Smooth muscle cell (in vitro differentiated cells): ENCODE results near the gene ADD1. TPM values are rescaled to one million over a fixed set of nuclear protein-coding genes. Genes with fewer than 3 reads are reported as not detected.
A peak's percentile ranks its signal among the peaks of the same experiment; 100 is the strongest.

ENCODE experiments used
- DNase-seq: peaks from one replicate; lab custom pipeline; 2025; ENCODE audit not compliant: unreplicated experiment; lab: John Stamatoyannopoulos, UW
- H2AFZ ChIP-seq: fragments of 200-600 bp; sonication (generic); 2 replicates; pipeline ENCODE4 v1.6.0; 2016; ENCODE audit warnings: antibody characterized with exemption, low read depth, mild to moderate bottlenecking
- H3F3A ChIP-seq: fragments of 200-600 bp; sonication (generic); 2 replicates; pipeline ENCODE4 v1.6.0; 2017; ENCODE audit warnings: antibody characterized with exemption, low read depth
- H3K27ac ChIP-seq: fragments of 200-600 bp; sonication (generic); 2 replicates; pipeline ENCODE4 v1.5.1; 2016; ENCODE audit warnings: low read depth, mild to moderate bottlenecking
- H3K27me3 ChIP-seq: fragments of 200-600 bp; sonication (generic); 2 replicates; pipeline ENCODE4 v1.6.1; 2016; ENCODE audit warnings: low read depth, mild to moderate bottlenecking
- H3K36me3 ChIP-seq: fragments of 200-600 bp; sonication (generic); 2 replicates; pipeline ENCODE4 v1.5.1; 2016; ENCODE audit warnings: low read depth
- H3K4me1 ChIP-seq: fragments of 200-600 bp; sonication (generic); 2 replicates; pipeline ENCODE4 v1.5.1; 2016; ENCODE audit warnings: low read depth
- H3K4me2 ChIP-seq: fragments of 200-600 bp; sonication (generic); 2 replicates; pipeline ENCODE4 v1.6.0; 2016; ENCODE audit warnings: mild to moderate bottlenecking
- H3K4me3 ChIP-seq: fragments of 200-600 bp; sonication (generic); 2 replicates; pipeline ENCODE4 v1.5.1; 2016; ENCODE audit warnings: mild to moderate bottlenecking
- H3K79me2 ChIP-seq: fragments of 200-600 bp; sonication (generic); 2 replicates; pipeline ENCODE4 v1.6.0; 2016; ENCODE audit warnings: low read depth, mild to moderate bottlenecking
- H3K9ac ChIP-seq: fragments of 200-600 bp; sonication (generic); 2 replicates; pipeline ENCODE4 v1.6.0; 2016; ENCODE audit warnings: low read depth
- H3K9me3 ChIP-seq: fragments of 200-600 bp; sonication (generic); replicated peaks from 2 replicates; pipeline ENCODE4 v1.5.1; 2016; ENCODE audit warnings: low read depth
- H4K20me1 ChIP-seq: fragments of 200-600 bp; sonication (generic); 2 replicates; pipeline ENCODE4 v1.6.0; 2016; ENCODE audit warnings: low read depth
- CTCF ChIP-seq: fragments of 200-600 bp; sonication (generic); IDR thresholded peaks from 2 replicates; pipeline ENCODE4 v1.5.1; 2017; ENCODE audit warnings: borderline replicate concordance, mild to moderate bottlenecking, antibody characterized with exemption; ENCODE audit not compliant: insufficient read depth, poor library complexity, severe bottlenecking
- WGBS: methylation state at CpG from one replicate; pipeline ENCODE4 v1.1.7; 2016; ENCODE audit warnings: low lambda C conversion rate; 5-methylcytosine and 5-hydroxymethylcytosine counted together
- polyA plus RNA-seq: library from polyadenylated mRNA; unstranded; fragments of >200 nt; fragmentation: Nextera tagmentation; extraction: Ambion mirVana; gene quantifications from 2 replicates; pipeline ENCODE4 v1.2.1, GENCODE V29; 2016
- total RNA-seq: library from RNA; depleted of rRNA; stranded (reverse); fragments of >200 nt; gene quantifications from 2 replicates; pipeline ENCODE4 v1.2.3, GENCODE V29; 2014

Gene ADD1
- total and polyA plus RNA-seq, 2 experiments from 2014 or later: 109 to 175 TPM

GRCh38 chr4:2867758-2868491, 24.3 kb downstream of the ADD1 start:
- DNase-seq: no peak
- H3K27ac ChIP-seq: peak overlapping the region; percentile 54
- TF ChIP-seq CTCF: no peak

GRCh38 chr4:2868877-2869487, 25.3 kb downstream of the ADD1 start:
- whole genome bisulfite sequencing: 81% methylated on average over 12 of the region's 12 CpGs
- Histone ChIP-seq H3K27me3 (no peaks in the 10 kb centered on the region), H3K4me3 (no peak overlapping the region), H3K4me2 (peak overlapping the region; percentile 77), H3F3A (peaks cover 8% of the 10 kb centered on the region), H3K9me3 (no peaks in the 10 kb centered on the region), H4K20me1 (peaks cover 100% of the 10 kb centered on the region), H3K4me1 (peaks cover 40% of the 10 kb centered on the region), H3K36me3 (no peaks in the 10 kb centered on the region), H3K9ac (no peak overlapping the region), H2AFZ (no peak overlapping the region), H3K27ac (no peak overlapping the region), H3K79me2 (peaks cover 96% of the 10 kb centered on the region)
- TF ChIP-seq CTCF: no peak
- no peak for DNase-seq

More at GRCh38 chr4:2867758-2868491, 24.3 kb downstream of the ADD1 start:
- Histone ChIP-seq H3K4me2 (peak overlapping the region; percentile 77), H3K4me3 (peak overlapping the region; percentile 23), H3F3A (peaks cover 8% of the 10 kb centered on the region), H3K27me3 (no peaks in the 10 kb centered on the region), H4K20me1 (peaks cover 100% of the 10 kb centered on the region), H3K36me3 (no peaks in the 10 kb centered on the region), H3K79me2 (peaks cover 96% of the 10 kb centered on the region), H2AFZ (no peak overlapping the region), H3K4me1 (peaks cover 40% of the 10 kb centered on the region), H3K9ac (no peak overlapping the region), H3K9me3 (no peaks in the 10 kb centered on the region)
- WGBS: 20% methylated on average over 10 of the region's 10 CpGs

- Histone ChIP-seq H3K9ac (no peak overlapping the region), H3K27me3 (no peaks in the 10 kb centered on the region), H3K36me3 (no peaks in the 10 kb centered on the region), H3K79me2 (peaks cover 96% of the 10 kb centered on the region), H3K9me3 (no peaks in the 10 kb centered on the region), H4K20me1 (peaks cover 100% of the 10 kb centered on the region), H3K4me2 (no peak overlapping the region), H2AFZ (no peak overlapping the region), H3F3A (peaks cover 5% of the 10 kb centered on the region), H3K4me3 (no peak overlapping the region), H3K4me1 (peaks cover 40% of the 10 kb centered on the region), H3K27ac (no peak overlapping the region)
- WGBS: 85% methylated on average over 6 of the region's 6 CpGs
- no peak for TF ChIP-seq CTCF
- DNase-seq: no peak
Observed at GRCh38 chr4:2869659-2870058, 26.0 kb downstream of the ADD1 start.
